K562 (cell line): ENCODE results near the gene PLEKHA5. TPM values are rescaled to one million over a fixed set of nuclear protein-coding genes. Genes with fewer than 3 reads are reported as not detected.

Experiments
- ATAC-seq: fragments of 200-7000 bp; cut with Tn5 transposase; 3 replicates; pipeline ENCODE4 v1.9.1; 2020; ENCODE audit warnings: moderate library complexity
- BruUV-seq: library from RNA; stranded (reverse); fragments of 400-500 nt; replicated peaks from 2 replicates; lab custom pipeline; 2021; lab: Mats Ljungman, UMichigan
- CTCF ChIA-PET: fragments of 300-600 bp; formaldehyde crosslinking; extraction: SDS; loops from one replicate; lab custom pipeline; 2021; ENCODE audit warnings: low intra/inter-chr PET ratio; lab: Yijun Ruan, JAX
- POLR2A ChIA-PET: fragments of 300-600, 350-650 bp; sonication (Branson Sonifier 250); formaldehyde crosslinking; extraction: SDS; loops from one replicate; lab custom pipeline; 2021; ENCODE audit warnings: antibody characterized with exemption, inconsistent platforms; lab: Yijun Ruan, JAX
- DNase-seq, 4 experiments: peaks; one replicate each; pipeline versions ENCODE4 v3.0.0 to v3.0.0-alpha.2; 2011 to 2018; ENCODE audit warnings: low spot score in 3 of 4, mixed read lengths in 3 of 4; ENCODE audit errors: extremely low read depth in 1 of 4
- FAIRE-seq: peaks from 2 replicates; lab custom pipeline; 2011; peaks lifted over from hg19 to GRCh38; lab: Jason Lieb, UNC
- H2AFZ ChIP-seq: 2 replicates; pipeline ENCODE4 v1.6.0; 2011; ENCODE audit warnings: low read depth, low read length, control low read depth, inconsistent platforms
- H3K27ac ChIP-seq: fragments of 200-600 bp; 3 replicates; pipeline ENCODE4 v1.8.0; 2011; ENCODE audit warnings: low read depth, mild to moderate bottlenecking, control low read depth, inconsistent platforms, low read length, moderate library complexity, mixed read lengths; ENCODE audit errors: extremely low read depth
- H3K27me3 ChIP-seq, 2 experiments: fragments of 300-600 bp in 1 of 2; 2 replicates in 1 of 2; 3 replicates in 1 of 2; pipeline versions ENCODE4 v1.6.0 to v1.8.0; 2011; ENCODE audit warnings: inconsistent platforms in 2 of 2, low read length in 2 of 2, mild to moderate bottlenecking in 1 of 2, mixed read lengths in 1 of 2, moderate library complexity in 1 of 2; ENCODE audit not compliant: control insufficient read depth in 2 of 2, insufficient read depth in 2 of 2
- H3K36me3 ChIP-seq: fragments of 300-600 bp; 3 replicates; pipeline ENCODE4 v1.8.0; 2011; ENCODE audit warnings: mild to moderate bottlenecking, low read length, inconsistent platforms; ENCODE audit not compliant: control insufficient read depth, insufficient read depth
- H3K4me1 ChIP-seq, 2 experiments: fragments of 200-600 bp in 1 of 2; replicated peaks in 1 of 2; 2 replicates in 1 of 2; 3 replicates in 1 of 2; pipeline versions ENCODE4 v1.5.1 to v1.8.0; 2011; ENCODE audit warnings: inconsistent platforms in 2 of 2, low read length in 2 of 2, mild to moderate bottlenecking in 1 of 2, mixed read lengths in 1 of 2, moderate library complexity in 1 of 2; ENCODE audit not compliant: control insufficient read depth in 2 of 2, insufficient read depth in 2 of 2
- H3K4me2 ChIP-seq: 2 replicates; pipeline ENCODE4 v1.6.1; 2011; ENCODE audit warnings: low read length, control low read depth, inconsistent platforms, mixed read lengths; ENCODE audit not compliant: insufficient read depth
- H3K4me3 ChIP-seq: fragments of 200-600 bp; sonication (generic), shearing (Covaris generic); 2 replicates; pipeline ENCODE4 v1.5.1; 2016; ENCODE audit warnings: control low read depth, inconsistent platforms
- H3K79me2 ChIP-seq: fragments of 200-600 bp; 3 replicates; pipeline ENCODE4 v1.8.0; 2011; ENCODE audit warnings: low read length, inconsistent platforms; ENCODE audit not compliant: control insufficient read depth, insufficient read depth
- H3K9ac ChIP-seq, 2 experiments: 2 replicates each; pipeline versions ENCODE4 v1.6.0 to v1.6.1; 2011; ENCODE audit warnings: low read depth in 2 of 2, low read length in 2 of 2, control low read depth in 1 of 2, inconsistent platforms in 1 of 2, mild to moderate bottlenecking in 1 of 2, mixed read lengths in 1 of 2; ENCODE audit not compliant: insufficient read depth in 1 of 2
- H3K9me1 ChIP-seq: one replicate; pipeline ENCODE4 v1.6.0; 2011; ENCODE audit warnings: inconsistent platforms, mild to moderate bottlenecking, low read length, moderate library complexity; ENCODE audit not compliant: control insufficient read depth, insufficient read depth
- H3K9me3 ChIP-seq: replicated peaks from 2 replicates; pipeline ENCODE4 v1.5.1; 2011; ENCODE audit warnings: low read depth, low read length, inconsistent platforms; ENCODE audit not compliant: control insufficient read depth, insufficient read depth
- H4K20me1 ChIP-seq: replicated peaks from 2 replicates; pipeline ENCODE4 v1.6.1; 2011; ENCODE audit warnings: low read length, inconsistent platforms, mixed read lengths; ENCODE audit not compliant: control insufficient read depth, insufficient read depth
- ATF1 ChIP-seq, 2 experiments: fragments of 450-650 bp in 1 of 2; IDR thresholded peaks; 2 replicates each; pipeline ENCODE4 v1.6.1; 2016; ENCODE audit warnings: missing compliant biosample characterization in 1 of 2, missing genetic modification characterization in 1 of 2
- BMI1 ChIP-seq: fragments of 150-350 bp; IDR thresholded peaks from 2 replicates; pipeline ENCODE4 v1.6.1; 2014; ENCODE audit warnings: low read length
- CBX1 ChIP-seq: sonication (generic); IDR thresholded peaks from 2 replicates; pipeline ENCODE4 v1.6.1; 2016; ENCODE audit warnings: antibody characterized with exemption, low read depth, mild to moderate bottlenecking
- CREB1 ChIP-seq, 2 experiments: sonication (generic) in 1 of 2; formaldehyde crosslinking in 1 of 2; IDR thresholded peaks; 2 replicates each; pipeline versions ENCODE4 v1.6.1 to v1.8.0; 2012 to 2022; ENCODE audit warnings: inconsistent platforms in 1 of 2, mild to moderate bottlenecking in 1 of 2, missing genetic modification reagents in 1 of 2, moderate library complexity in 1 of 2
- CREM ChIP-seq: IDR thresholded peaks from 2 replicates; pipeline ENCODE4 v1.6.1; 2014; ENCODE audit warnings: antibody characterized with exemption, low read depth
- ETV6 ChIP-seq, 3 experiments: fragments of 150-350 bp in 1 of 3; sonication (generic) in 1 of 3; formaldehyde crosslinking in 1 of 3; IDR thresholded peaks; 2 replicates each; pipeline versions ENCODE4 v1.6.1 to v1.8.0; 2014 to 2022; ENCODE audit warnings: borderline replicate concordance in 2 of 3, low read depth in 2 of 3, antibody characterized with exemption in 1 of 3, low read length in 1 of 3, mild to moderate bottlenecking in 1 of 3, missing genetic modification reagents in 1 of 3
- HMG20B ChIP-seq: fragments of 250-450 bp; sonication (Bioruptor Pico); IDR thresholded peaks from 2 replicates; pipeline ENCODE4 v1.5.0; 2021; ENCODE audit warnings: mild to moderate bottlenecking
- KLF6 ChIP-seq: fragments of 250-450 bp; sonication (Bioruptor Pico); IDR thresholded peaks from 2 replicates; pipeline ENCODE4 v1.4.0; 2020; ENCODE audit warnings: mild to moderate bottlenecking, moderate library complexity, borderline replicate concordance
- NCOA1 ChIP-seq: fragments of 450-650 bp; IDR thresholded peaks from 2 replicates; pipeline ENCODE4 v1.6.1; 2016; ENCODE audit warnings: low read depth
- RFX7 ChIP-seq: fragments of 250-450 bp; sonication (Bioruptor Pico); IDR thresholded peaks from 2 replicates; pipeline ENCODE4 v1.5.1; 2021; ENCODE audit warnings: mild to moderate bottlenecking
- TAF9B ChIP-seq: fragments of 450-650 bp; IDR thresholded peaks from 2 replicates; pipeline ENCODE4 v1.6.1; 2018; ENCODE audit warnings: mild to moderate bottlenecking; ENCODE audit not compliant: partially characterized antibody
- ZFPM2 ChIP-seq: fragments of 250-450 bp; sonication (Bioruptor Pico); IDR thresholded peaks from 2 replicates; pipeline ENCODE4 v1.5.1; 2022; ENCODE audit warnings: mild to moderate bottlenecking
- WGBS: fragments of 100-300 bp; shearing (Covaris generic); methylation state at CpG from one replicate; pipeline ENCODE4 v1.1.6; 2016; ENCODE audit warnings: low coverage, mixed read lengths; ENCODE audit not compliant: insufficient coverage; ENCODE audit errors: missing lambda C conversion rate; 5-methylcytosine and 5-hydroxymethylcytosine counted together
- in situ Hi-C: fragments of 300-500 bp; cut with MboI; formaldehyde crosslinking; loops from 4 replicates; pipeline ENCODE4 v1.15.0; 2018; ENCODE audit warnings: inconsistent platforms, mixed read lengths
- intact Hi-C: fragments of 100-400 bp; cut with micrococcal nuclease; formaldehyde crosslinking; loops from 2 replicates; pipeline ENCODE4 v1.14.2; 2022
- polyA plus RNA-seq, 8 experiments: library from polyadenylated mRNA; depleted of rRNA in 4 of 8; stranded (reverse) in 5 of 8; unstranded in 3 of 8; fragments of >200 nt; fragmentation: Nextera tagmentation in 2 of 8; fragmentation: Illumina TruSeq in 1 of 8; extraction: Ambion mirVana in 2 of 8; extraction: Trizol in 1 of 8; gene quantifications; 2 replicates each; pipeline versions ENCODE4 v1.2.1 to v1.2.3, GENCODE V29; 2011 to 2014; ENCODE audit warnings: inconsistent platforms in 1 of 8, missing spikeins in 1 of 8
- total RNA-seq, 7 experiments: library from RNA; depleted of rRNA in 6 of 7; stranded (reverse); fragments of >200 nt in 6 of 7; fragmentation: Illumina TruSeq in 2 of 7; extraction: Trizol in 2 of 7; gene quantifications; 2 replicates each; pipeline versions ENCODE4 v1.2.1 to v1.2.3, GENCODE V29; 2011 to 2021; ENCODE audit warnings: low replicate concordance in 1 of 7
- TF ChIP-seq, protein P1 (sequence below): fragments of 450-650 bp; IDR thresholded peaks from 2 replicates; pipeline ENCODE4 v1.6.1; 2016
- TF ChIP-seq, protein P2 (sequence below): fragments of 450-650 bp; IDR thresholded peaks from 2 replicates; pipeline ENCODE4 v1.7.0; 2016; ENCODE audit warnings: borderline replicate concordance

The PLEKHA5 gene
- total and polyA plus RNA-seq, 9 of the 15 experiments (the other 6 are each of a cell fraction or from before 2014, with no cell fraction given), result 7.2 to 26.2 (median 17.4) TPM

DNA sequence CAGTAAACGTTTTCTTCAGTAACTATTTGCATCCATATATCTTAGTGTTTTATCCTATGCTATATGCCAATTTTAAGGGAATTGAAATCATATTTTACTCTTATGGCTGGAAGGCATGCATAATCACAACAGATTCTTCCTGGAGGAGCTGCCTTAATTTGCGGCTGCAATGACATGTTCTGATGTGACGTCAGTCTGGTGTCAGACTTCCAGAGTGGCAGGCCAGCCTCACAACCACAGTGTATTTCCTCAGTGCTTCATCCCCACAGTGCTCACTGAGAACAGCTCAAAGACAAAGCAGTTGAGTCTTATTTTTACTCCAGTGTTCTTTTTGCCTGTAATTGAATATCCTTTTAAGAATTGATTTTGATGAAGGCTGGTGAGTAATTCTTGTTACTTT, 107.1 kb downstream of the PLEKHA5 start:
- peaks cover 10% of the 10 kb centered on the region; the same call in 1 of the 3 replicates for H3K79me2 ChIP-seq
- DNase-seq (peak in 1 of 4 experiments; percentile 19), FAIRE-seq (no peak), ATAC-seq (0 out of 3 replicates have a peak, but pooled peaks have one; percentile 31)
- TF ChIP-seq, protein P1, sequence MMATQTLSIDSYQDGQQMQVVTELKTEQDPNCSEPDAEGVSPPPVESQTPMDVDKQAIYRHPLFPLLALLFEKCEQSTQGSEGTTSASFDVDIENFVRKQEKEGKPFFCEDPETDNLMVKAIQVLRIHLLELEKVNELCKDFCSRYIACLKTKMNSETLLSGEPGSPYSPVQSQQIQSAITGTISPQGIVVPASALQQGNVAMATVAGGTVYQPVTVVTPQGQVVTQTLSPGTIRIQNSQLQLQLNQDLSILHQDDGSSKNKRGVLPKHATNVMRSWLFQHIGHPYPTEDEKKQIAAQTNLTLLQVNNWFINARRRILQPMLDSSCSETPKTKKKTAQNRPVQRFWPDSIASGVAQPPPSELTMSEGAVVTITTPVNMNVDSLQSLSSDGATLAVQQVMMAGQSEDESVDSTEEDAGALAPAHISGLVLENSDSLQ, result peak; percentile 49; the same call in 1 of the 2 replicates
- TF ChIP-seq HMG20B (CRISPR knock-in tag) (no peak), ZFPM2 (CRISPR knock-in tag) (no peak), CREM (0 out of 2 replicates have a peak, but pooled peaks have one; percentile 28), ATF1 (CRISPR knock-in tag; IDR thresholded peaks at IDR 0.05) (no peak), ATF1 (tag; IDR thresholded peaks at IDR 0.05) (peak; percentile 52; the same call in 1 of the 2 replicates), CREB1 (IDR thresholded peaks at IDR 0.05) (0 out of 2 replicates have a peak, but pooled peaks have one; percentile 38), CREB1 (CRISPR knock-in tag; IDR thresholded peaks at IDR 0.05) (no peak), KLF6 (no peak), NCOA1 (no peak), BMI1 (no peak), RFX7 (CRISPR knock-in tag) (no peak), ETV6 (IDR thresholded peaks at IDR 0.05; ENCODE audit: borderline replicate concordance in 1 of 2, low read depth in 2 of 2, low read length in 1 of 2) (no peak), ETV6 (CRISPR knock-in tag; IDR thresholded peaks at IDR 0.05; ENCODE audit: borderline replicate concordance) (no peak), CBX1 (no peak), TAF9B (no peak)
- TF ChIP-seq, protein P2, sequence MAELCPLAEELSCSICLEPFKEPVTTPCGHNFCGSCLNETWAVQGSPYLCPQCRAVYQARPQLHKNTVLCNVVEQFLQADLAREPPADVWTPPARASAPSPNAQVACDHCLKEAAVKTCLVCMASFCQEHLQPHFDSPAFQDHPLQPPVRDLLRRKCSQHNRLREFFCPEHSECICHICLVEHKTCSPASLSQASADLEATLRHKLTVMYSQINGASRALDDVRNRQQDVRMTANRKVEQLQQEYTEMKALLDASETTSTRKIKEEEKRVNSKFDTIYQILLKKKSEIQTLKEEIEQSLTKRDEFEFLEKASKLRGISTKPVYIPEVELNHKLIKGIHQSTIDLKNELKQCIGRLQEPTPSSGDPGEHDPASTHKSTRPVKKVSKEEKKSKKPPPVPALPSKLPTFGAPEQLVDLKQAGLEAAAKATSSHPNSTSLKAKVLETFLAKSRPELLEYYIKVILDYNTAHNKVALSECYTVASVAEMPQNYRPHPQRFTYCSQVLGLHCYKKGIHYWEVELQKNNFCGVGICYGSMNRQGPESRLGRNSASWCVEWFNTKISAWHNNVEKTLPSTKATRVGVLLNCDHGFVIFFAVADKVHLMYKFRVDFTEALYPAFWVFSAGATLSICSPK, result no peak
- no peak overlapping the region for H2AFZ ChIP-seq
- intact Hi-C loops (no loop called here), in situ Hi-C loops (no loop called here)
- no peaks in the 10 kb centered on the region for H3K36me3 ChIP-seq
- no peaks in the 10 kb centered on the region for H3K9me3 ChIP-seq
- H4K20me1 ChIP-seq, result no peaks in the 10 kb centered on the region; the same call in 1 of the 2 replicates
- CTCF ChIA-PET, result no interaction called here
- no TSS peak for BruUV-seq
- H3K4me3 ChIP-seq, result no peak overlapping the region
- H3K4me1 ChIP-seq, result peaks cover 0 to 4% of the 10 kb centered on the region in 2 experiments; a peak in 1 of 5 replicates
- no peak overlapping the region for H3K4me2 ChIP-seq
- 32% methylated on average over 3 of the region's 3 CpGs for WGBS
- no peaks in the 10 kb centered on the region for H3K9me1 ChIP-seq
- H3K27me3 ChIP-seq, result no peaks in the 10 kb centered on the region
- POLR2A ChIA-PET, result no interaction called here
- no peak overlapping the region for H3K9ac ChIP-seq
- no peak overlapping the region for H3K27ac ChIP-seq
